PFSK-1 (cell line): ENCODE data around the gene PTPRM.

Experiments used
- SIN3A ChIP-seq: IDR thresholded peaks from 2 replicates; pipeline ENCODE4 v1.6.1; 2012; ENCODE audit warnings: mild to moderate bottlenecking, low read length, moderate library complexity, borderline replicate concordance; ENCODE audit not compliant: insufficient read depth
- TF ChIP-seq, protein P1 (sequence below), 2 experiments: IDR thresholded peaks; 2 replicates each; pipeline versions ENCODE4 v1.6.1 to v1.8.0; 2011 to 2012; ENCODE audit warnings: low read depth in 2 of 2, low read length in 2 of 2, control low read depth in 1 of 2, inconsistent platforms in 1 of 2, mild to moderate bottlenecking in 1 of 2, moderate library complexity in 1 of 2; ENCODE audit not compliant: insufficient read depth in 1 of 2

DNA sequence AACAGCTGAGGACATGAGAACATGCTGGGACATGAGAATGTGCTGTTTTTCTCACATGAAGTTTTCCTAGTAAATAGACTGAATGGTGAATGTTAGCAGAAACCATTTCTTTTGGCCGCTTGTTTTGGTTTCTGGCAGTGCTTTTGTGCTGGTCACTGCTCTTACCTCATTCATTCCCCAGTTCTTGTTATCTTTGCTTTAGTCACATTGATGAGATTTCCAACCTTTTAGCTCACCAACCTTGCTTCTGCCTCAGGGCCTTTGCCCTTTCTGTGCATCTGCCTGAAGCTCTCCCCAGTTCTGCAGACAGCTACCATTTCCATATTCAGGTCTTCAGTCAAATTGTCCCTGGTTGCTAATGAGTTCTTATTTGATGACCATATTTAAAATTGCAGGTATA lies 91.6 kb downstream of the PTPRM start:
- no peak for TF ChIP-seq SIN3A
- TF ChIP-seq, protein P1, sequence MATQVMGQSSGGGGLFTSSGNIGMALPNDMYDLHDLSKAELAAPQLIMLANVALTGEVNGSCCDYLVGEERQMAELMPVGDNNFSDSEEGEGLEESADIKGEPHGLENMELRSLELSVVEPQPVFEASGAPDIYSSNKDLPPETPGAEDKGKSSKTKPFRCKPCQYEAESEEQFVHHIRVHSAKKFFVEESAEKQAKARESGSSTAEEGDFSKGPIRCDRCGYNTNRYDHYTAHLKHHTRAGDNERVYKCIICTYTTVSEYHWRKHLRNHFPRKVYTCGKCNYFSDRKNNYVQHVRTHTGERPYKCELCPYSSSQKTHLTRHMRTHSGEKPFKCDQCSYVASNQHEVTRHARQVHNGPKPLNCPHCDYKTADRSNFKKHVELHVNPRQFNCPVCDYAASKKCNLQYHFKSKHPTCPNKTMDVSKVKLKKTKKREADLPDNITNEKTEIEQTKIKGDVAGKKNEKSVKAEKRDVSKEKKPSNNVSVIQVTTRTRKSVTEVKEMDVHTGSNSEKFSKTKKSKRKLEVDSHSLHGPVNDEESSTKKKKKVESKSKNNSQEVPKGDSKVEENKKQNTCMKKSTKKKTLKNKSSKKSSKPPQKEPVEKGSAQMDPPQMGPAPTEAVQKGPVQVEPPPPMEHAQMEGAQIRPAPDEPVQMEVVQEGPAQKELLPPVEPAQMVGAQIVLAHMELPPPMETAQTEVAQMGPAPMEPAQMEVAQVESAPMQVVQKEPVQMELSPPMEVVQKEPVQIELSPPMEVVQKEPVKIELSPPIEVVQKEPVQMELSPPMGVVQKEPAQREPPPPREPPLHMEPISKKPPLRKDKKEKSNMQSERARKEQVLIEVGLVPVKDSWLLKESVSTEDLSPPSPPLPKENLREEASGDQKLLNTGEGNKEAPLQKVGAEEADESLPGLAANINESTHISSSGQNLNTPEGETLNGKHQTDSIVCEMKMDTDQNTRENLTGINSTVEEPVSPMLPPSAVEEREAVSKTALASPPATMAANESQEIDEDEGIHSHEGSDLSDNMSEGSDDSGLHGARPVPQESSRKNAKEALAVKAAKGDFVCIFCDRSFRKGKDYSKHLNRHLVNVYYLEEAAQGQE (IDR thresholded peaks at IDR 0.05; ENCODE audit: insufficient read depth in 1 of 2, low read depth in 2 of 2, low read length in 2 of 2): no peak
